Purkinje cell (primary cell): Measurements from ENCODE around the gene RING1. TPM values are rescaled to one million over a fixed set of nuclear protein-coding genes. Genes with fewer than 3 reads are reported as not detected.

Experiments used
- polyA plus RNA-seq: library from polyadenylated mRNA; unstranded; fragments of >200 nt; fragmentation: Nextera tagmentation; gene quantifications from 2 replicates; pipeline ENCODE4 v1.2.1, GENCODE V29; 2014

The RING1 gene
- polyA plus RNA-seq: 6.8 and 15.9 TPM in 2 replicates

DNA sequence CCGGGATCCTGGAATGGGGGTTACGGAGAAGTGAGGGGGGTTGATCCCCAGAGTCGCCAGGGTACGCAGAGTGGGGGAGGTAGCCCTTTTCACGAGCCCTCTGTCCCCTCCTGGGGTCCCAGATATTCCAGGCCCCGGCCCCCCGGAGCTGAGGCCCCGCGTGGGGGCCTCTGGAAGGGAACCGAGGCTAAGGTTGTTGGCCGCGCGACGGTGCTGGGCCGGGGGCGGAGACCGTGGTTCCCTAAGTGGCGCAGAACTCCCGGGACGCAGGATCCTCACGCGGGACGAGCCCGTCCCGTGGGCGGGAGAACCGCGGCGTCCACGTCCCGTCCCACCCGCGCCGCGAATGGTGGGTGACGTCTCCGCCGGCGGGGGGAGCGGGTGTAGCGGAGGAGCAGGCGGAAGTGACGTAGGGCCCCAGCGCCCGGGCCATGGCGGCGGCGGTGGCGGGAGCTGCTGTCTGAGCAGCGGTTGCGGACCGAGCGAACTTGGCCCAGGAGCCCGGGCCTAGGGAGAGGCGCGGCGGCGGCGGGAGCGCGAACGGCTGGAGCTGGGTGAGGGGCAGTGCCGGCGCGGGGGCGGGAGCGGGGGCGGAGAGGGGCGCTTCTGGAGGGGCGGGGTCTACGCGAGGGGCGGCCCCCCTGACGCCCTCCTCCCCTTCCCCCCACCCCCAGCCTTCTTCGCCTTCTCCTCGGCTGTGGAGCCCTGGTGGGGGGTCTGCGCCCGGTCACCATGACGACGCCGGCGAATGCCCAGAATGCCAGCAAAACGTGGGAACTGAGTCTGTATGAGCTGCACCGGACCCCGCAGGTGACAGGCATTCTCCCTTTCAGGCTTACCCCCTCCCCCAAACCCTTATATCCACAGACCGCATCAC lies at the start of gene RING1:
Gene RING1 (plus strand): TSS at position 410 of the 877 bp plus-strand sequence. CDS start 323 bp downstream, at position 733.

DNA sequence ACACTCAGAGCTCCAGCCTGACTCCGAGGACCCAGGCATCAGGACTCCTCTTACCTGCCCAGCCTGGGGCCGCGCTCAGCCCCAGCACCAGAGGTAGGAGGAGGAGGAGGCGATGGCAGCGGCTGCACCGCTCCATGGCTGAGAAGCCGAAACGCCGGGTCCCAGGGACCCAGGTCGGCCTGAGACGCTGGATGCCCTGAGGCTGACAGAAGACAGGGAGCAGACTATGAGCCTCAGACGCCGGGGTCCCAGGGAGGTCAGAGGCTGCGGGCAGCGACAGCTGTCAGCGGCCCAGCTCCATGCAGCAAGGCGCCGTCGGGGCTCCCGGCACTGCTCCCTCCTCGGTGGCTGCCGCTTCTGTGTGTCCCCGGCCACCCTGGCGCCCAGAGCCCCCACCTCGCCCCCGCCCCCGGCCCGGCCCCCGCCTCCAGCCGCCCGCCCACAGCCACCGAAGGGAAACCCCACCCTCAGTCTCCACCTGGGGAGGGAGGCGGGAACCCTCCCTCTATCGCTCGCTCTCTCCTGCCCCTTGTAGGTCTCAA lies 16.1 kb upstream of the RING1 start, which contains the start of gene COL11A2:
Gene COL11A2 (minus strand): TSS at position 363 of the 542 bp plus-strand sequence. CDS start 227 bp downstream, at position 136.

DNA sequence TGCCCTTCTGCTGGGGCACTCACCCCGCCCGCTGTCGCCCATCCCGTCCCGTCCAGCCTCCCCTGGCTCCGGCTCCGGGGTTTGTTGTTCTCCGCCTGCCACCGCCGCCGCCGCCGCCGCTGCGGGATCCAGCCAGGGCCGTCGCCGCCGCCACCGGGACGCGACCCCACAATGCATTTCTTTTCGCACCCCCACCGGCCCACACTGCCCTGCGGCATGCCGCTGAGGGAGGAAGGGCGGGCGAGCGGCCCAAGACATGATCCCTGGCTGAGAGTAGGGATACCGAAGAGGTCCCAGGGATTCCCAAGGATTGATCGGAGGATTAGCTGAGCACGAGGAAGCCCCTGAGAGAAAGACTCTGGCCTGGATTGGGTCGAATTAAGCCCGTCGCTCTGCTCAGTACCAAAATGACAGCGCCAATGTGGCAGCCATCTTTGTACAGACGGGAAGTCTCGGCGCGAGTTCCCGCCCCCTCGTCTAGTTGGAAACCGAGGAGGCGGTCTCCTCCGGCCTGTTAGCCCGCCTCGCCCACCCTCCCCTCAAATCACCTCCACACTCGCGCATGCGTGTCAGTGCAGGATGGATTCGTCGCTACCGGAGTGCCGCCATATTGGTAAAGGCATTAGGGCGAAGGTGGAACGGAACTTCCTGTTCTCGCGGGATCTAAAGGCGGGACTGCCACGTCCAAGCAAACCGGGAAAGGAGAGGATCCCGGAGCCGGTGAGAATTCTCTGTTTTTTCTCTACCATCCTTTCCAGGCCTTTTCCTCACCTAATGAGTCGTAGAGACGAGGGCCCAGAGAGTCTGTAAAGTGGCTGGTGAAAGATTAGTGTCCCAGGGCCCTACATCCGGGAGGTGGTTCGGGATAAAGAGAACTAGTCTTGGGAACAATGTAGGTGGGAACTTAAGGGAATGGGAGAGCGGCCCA lies 7.8 kb upstream of the RING1 start, which contains the start of the genes RXRB and SLC39A7:
Gene RXRB (minus strand): TSS at position 447 of the 928 bp plus-strand sequence. CDS start 189 bp downstream, at position 258.
Gene SLC39A7 (plus strand): TSS at position 649 of the 928 bp plus-strand sequence. CDS start 379 bp downstream, outside the sequence.

GRCh38 chr6:33204415-33205190 lies 3.7 kb upstream of the RING1 start, which contains the start of gene HSD17B8:
HSD17B8 (plus strand) TSS chr6:33204655; CDS start chr6:33204669, 14 bp downstream.

Other genes with a start within 250 kb of the RING1 start
- 26.5 and 27.3 TPM in 2 replicates for gene BRD2, start 239.9 kb upstream of the RING1 start, polyA plus RNA-seq
- not detected in 2 replicates for gene HLA-DOA, start 198.9 kb upstream of the RING1 start, polyA plus RNA-seq
- 0.26 and 0.92 TPM in 2 replicates for gene HLA-DPA1, start 134.9 kb upstream of the RING1 start, polyA plus RNA-seq
- 112 and 120 TPM in 2 replicates for gene HLA-DPB1, start 132.5 kb upstream of the RING1 start, polyA plus RNA-seq
- gene COL11A2, start 16.0 kb upstream of the RING1 start, polyA plus RNA-seq: 0.67 and 1.0 TPM in 2 replicates
- 3.3 and 5.7 TPM in 2 replicates for gene RXRB, start 7.8 kb upstream of the RING1 start, polyA plus RNA-seq
- 5.7 and 9.7 TPM in 2 replicates for gene SLC39A7, start 7.6 kb upstream of the RING1 start, polyA plus RNA-seq
- gene HSD17B8, start 3.8 kb upstream of the RING1 start, polyA plus RNA-seq: 3.1 and 10.1 TPM in 2 replicates
- 31.6 and 34.2 TPM in 2 replicates for gene VPS52, start 63.4 kb downstream of the RING1 start, polyA plus RNA-seq
- gene RPS18, start 63.6 kb downstream of the RING1 start, polyA plus RNA-seq: 709 and 869 TPM in 2 replicates
- 2.2 and 2.3 TPM in 2 replicates for gene B3GALT4, start 68.6 kb downstream of the RING1 start, polyA plus RNA-seq
- 22.4 and 46.1 TPM in 2 replicates for gene WDR46, start 80.7 kb downstream of the RING1 start, polyA plus RNA-seq
- 5.6 and 8.8 TPM in 2 replicates for gene PFDN6, start 81.1 kb downstream of the RING1 start, polyA plus RNA-seq
- gene RGL2, start 90.4 kb downstream of the RING1 start, polyA plus RNA-seq: 3.2 and 5.0 TPM in 2 replicates
- 10.8 and 14.1 TPM in 2 replicates for gene TAPBP, start 105.6 kb downstream of the RING1 start, polyA plus RNA-seq
- 0.42 and 1.6 TPM in 2 replicates for gene ZBTB22, start 109.2 kb downstream of the RING1 start, polyA plus RNA-seq
- 6.0 and 6.5 TPM in 2 replicates for gene DAXX, start 114.5 kb downstream of the RING1 start, polyA plus RNA-seq
- not detected in 2 replicates for gene KIFC1, start 183.3 kb downstream of the RING1 start, polyA plus RNA-seq
- gene PHF1, start 202.5 kb downstream of the RING1 start, polyA plus RNA-seq: 14.0 and 14.2 TPM in 2 replicates
- gene CUTA, start 209.6 kb downstream of the RING1 start, polyA plus RNA-seq: 385 and 492 TPM in 2 replicates
- gene SYNGAP1, start 211.6 kb downstream of the RING1 start, polyA plus RNA-seq: 0.24 and 1.9 TPM in 2 replicates
- 1.7 and 2.4 TPM in 2 replicates for gene ZBTB9, start 246.1 kb downstream of the RING1 start, polyA plus RNA-seq